Activated CD4-positive, alpha-beta T cell treated with anti-CD3 and anti-CD28 coated beads, Interleukin-2, amount 10 ng/mL, durations not matched to agents 7 days and 5 days (primary cell): ENCODE measurements around the gene GRIP2. TPM values are rescaled to one million over a fixed set of nuclear protein-coding genes. Genes with fewer than 3 reads are reported as not detected.
"Not testable (repeated sequence)": the region's sequence is repeated elsewhere in the genome, so short reads cannot be mapped to it uniquely, and the experiment has no call there.

Source experiments
- CTCF ChIA-PET: fragments of 350-600 bp; sonication (Branson Sonifier 250); formaldehyde crosslinking; loops from one replicate; lab custom pipeline; 2021; ENCODE audit warnings: antibody characterized with exemption; lab: Charles Lee
- POLR2A ChIA-PET: fragments of 350-600 bp; sonication (Branson Sonifier 250); formaldehyde crosslinking; loops from one replicate; lab custom pipeline; 2021; ENCODE audit warnings: antibody characterized with exemption; lab: Charles Lee
- DNase-seq: peaks from one replicate; pipeline ENCODE4 v3.0.0-alpha.2; 2020
- H3K27ac Mint-ChIP-seq: one replicate; pipeline ENCODE4 v1.8.0; 2021; ENCODE audit warnings: mild to moderate bottlenecking, moderate library complexity, mixed read lengths
- H3K27me3 Mint-ChIP-seq: one replicate; pipeline ENCODE4 v1.8.0; 2021; ENCODE audit warnings: mixed read lengths
- H3K36me3 Mint-ChIP-seq: one replicate; pipeline ENCODE4 v1.8.0; 2021; ENCODE audit warnings: low read depth, mixed read lengths
- H3K4me1 Mint-ChIP-seq: one replicate; pipeline ENCODE4 v1.8.0; 2021; ENCODE audit warnings: mixed read lengths
- H3K4me3 Mint-ChIP-seq: one replicate; pipeline ENCODE4 v1.8.0; 2021; ENCODE audit warnings: mild to moderate bottlenecking, moderate library complexity, mixed read lengths
- H3K9me3 Mint-ChIP-seq: one replicate; pipeline ENCODE4 v1.8.0; 2021; ENCODE audit warnings: mixed read lengths
- total RNA-seq, 2 experiments: library from RNA; stranded (reverse); gene quantifications; one replicate each; pipeline ENCODE4 v1.2.3, GENCODE V29; 2021

The GRIP2 gene
- total RNA-seq, 2 experiments from 2014 or later = 0.15 to 0.45 TPM

- POLR2A ChIA-PET = no interaction called here
Measured at GRCh38 chr3:14520149-14520548, 20.0 kb downstream of the GRIP2 start.

GRCh38 chr3:14519406-14519805, 20.7 kb downstream of the GRIP2 start:
- H3K27ac Mint-ChIP-seq = no peak overlapping the region
- ChIA-PET POLR2A (no interaction called here), CTCF (interaction anchor here (0.8 kb wide), 1 partner anchor 10 kb away, joined by 3 read pairs; no protein-coding TSS in a partner anchor)
- H3K4me3 Mint-ChIP-seq = no peak overlapping the region
- no peaks in the 10 kb centered on the region for H3K36me3 Mint-ChIP-seq
- DNase-seq = no peak
- no peaks in the 10 kb centered on the region for H3K4me1 Mint-ChIP-seq
- no peaks in the 10 kb centered on the region for H3K9me3 Mint-ChIP-seq
- H3K27me3 Mint-ChIP-seq = peaks cover 1% of the 10 kb centered on the region

More at GRCh38 chr3:14520149-14520548, 20.0 kb downstream of the GRIP2 start:
- peaks cover 1% of the 10 kb centered on the region for H3K27me3 Mint-ChIP-seq
- no peaks in the 10 kb centered on the region for H3K36me3 Mint-ChIP-seq
- CTCF ChIA-PET = interaction anchor here (0.8 kb wide), 1 partner anchor 11 kb away, joined by 3 read pairs; no protein-coding TSS in a partner anchor
- no peak overlapping the region for H3K27ac Mint-ChIP-seq
- DNase-seq = no peak
- H3K4me3 Mint-ChIP-seq = no peak overlapping the region
- H3K9me3 Mint-ChIP-seq = no peaks in the 10 kb centered on the region
- H3K4me1 Mint-ChIP-seq = no peaks in the 10 kb centered on the region

- H3K4me1 Mint-ChIP-seq = no peaks in the 10 kb centered on the region
- no peaks in the 10 kb centered on the region for H3K36me3 Mint-ChIP-seq
- H3K4me3 Mint-ChIP-seq = no peak overlapping the region
- ChIA-PET POLR2A (no interaction called here), CTCF (no interaction called here)
- H3K9me3 Mint-ChIP-seq = no peaks in the 10 kb centered on the region
- no peak for DNase-seq
- H3K27me3 Mint-ChIP-seq = peaks cover 1% of the 10 kb centered on the region
- H3K27ac Mint-ChIP-seq = no peak overlapping the region
Measured at GRCh38 chr3:14518893-14519292, 21.2 kb downstream of the GRIP2 start.

GRCh38 chr3:14518432-14518802, 21.7 kb downstream of the GRIP2 start:
- no peak for DNase-seq
- CTCF ChIA-PET = no interaction called here

GRCh38 chr3:14517601-14518431, 22.3 kb downstream of the GRIP2 start:
- Mint-ChIP-seq H3K4me1 (no peaks in the 10 kb centered on the region), H3K9me3 (no peaks in the 10 kb centered on the region), H3K27ac (no peak overlapping the region), H3K27me3 (peaks cover 1% of the 10 kb centered on the region), H3K4me3 (no peak overlapping the region), H3K36me3 (no peaks in the 10 kb centered on the region)
- ChIA-PET POLR2A (no interaction called here), CTCF (no interaction called here)
- DNase-seq = no peak

More at GRCh38 chr3:14518432-14518802, 21.7 kb downstream of the GRIP2 start:
- Mint-ChIP-seq H3K27ac (no peak overlapping the region), H3K4me3 (no peak overlapping the region), H3K36me3 (no peaks in the 10 kb centered on the region), H3K27me3 (peaks cover 1% of the 10 kb centered on the region), H3K9me3 (no peaks in the 10 kb centered on the region), H3K4me1 (no peaks in the 10 kb centered on the region)
- POLR2A ChIA-PET = no interaction called here

GRCh38 chr3:14516738-14517345, 23.3 kb downstream of the GRIP2 start:
- DNase-seq = no peak
- no peak overlapping the region for H3K4me3 Mint-ChIP-seq
- CTCF ChIA-PET = interaction anchor here (0.6 kb wide), 2 partner anchors 401 to 432 kb away, joined by 4 read pairs; no protein-coding TSS in a partner anchor

GRCh38 chr3:14515526-14515925, 24.6 kb downstream of the GRIP2 start:
- H3K27me3 Mint-ChIP-seq, H3K9me3 Mint-ChIP-seq, H3K27ac Mint-ChIP-seq, H3K4me3 Mint-ChIP-seq, H3K36me3 Mint-ChIP-seq, H3K4me1 Mint-ChIP-seq, DNase-seq, POLR2A ChIA-PET, CTCF ChIA-PET: not testable (repeated sequence)

More at GRCh38 chr3:14516738-14517345, 23.3 kb downstream of the GRIP2 start:
- no peak overlapping the region for H3K27ac Mint-ChIP-seq
- no peaks in the 10 kb centered on the region for H3K36me3 Mint-ChIP-seq
- POLR2A ChIA-PET = no interaction called here
- H3K4me1 Mint-ChIP-seq = no peaks in the 10 kb centered on the region
- H3K27me3 Mint-ChIP-seq = peaks cover 1% of the 10 kb centered on the region
- no peaks in the 10 kb centered on the region for H3K9me3 Mint-ChIP-seq

GRCh38 chr3:14514323-14514720, 25.8 kb downstream of the GRIP2 start:
- ChIA-PET CTCF (no interaction called here), POLR2A (no interaction called here)
- H3K4me1 Mint-ChIP-seq = no peaks in the 10 kb centered on the region
- H3K4me3 Mint-ChIP-seq = no peak overlapping the region
- no peak overlapping the region for H3K27ac Mint-ChIP-seq
- no peaks in the 10 kb centered on the region for H3K36me3 Mint-ChIP-seq
- H3K27me3 Mint-ChIP-seq = peaks cover 1% of the 10 kb centered on the region
- no peak for DNase-seq
- no peaks in the 10 kb centered on the region for H3K9me3 Mint-ChIP-seq

GRCh38 chr3:14513566-14514322, 26.4 kb downstream of the GRIP2 start:
- ChIA-PET POLR2A (no interaction called here), CTCF (no interaction called here)
- no peaks in the 10 kb centered on the region for H3K36me3 Mint-ChIP-seq
- DNase-seq = no peak
- peaks cover 1% of the 10 kb centered on the region for H3K27me3 Mint-ChIP-seq
- no peaks in the 10 kb centered on the region for H3K9me3 Mint-ChIP-seq
- no peaks in the 10 kb centered on the region for H3K4me1 Mint-ChIP-seq
- H3K27ac Mint-ChIP-seq = no peak overlapping the region
- H3K4me3 Mint-ChIP-seq = no peak overlapping the region

GRCh38 chr3:14512942-14513327, 27.2 kb downstream of the GRIP2 start:
- DNase-seq = no peak
- Mint-ChIP-seq H3K27me3 (peaks cover 1% of the 10 kb centered on the region), H3K9me3 (no peaks in the 10 kb centered on the region), H3K4me3 (no peak overlapping the region), H3K27ac (no peak overlapping the region), H3K36me3 (no peaks in the 10 kb centered on the region), H3K4me1 (no peaks in the 10 kb centered on the region)
- ChIA-PET POLR2A (no interaction called here), CTCF (no interaction called here)

GRCh38 chr3:14512281-14512941, 27.7 kb downstream of the GRIP2 start:
- H3K9me3 Mint-ChIP-seq = no peaks in the 10 kb centered on the region
- H3K4me1 Mint-ChIP-seq = no peaks in the 10 kb centered on the region

GRCh38 chr3:14511623-14512280, 28.4 kb downstream of the GRIP2 start:
- H3K9me3 Mint-ChIP-seq = no peaks in the 10 kb centered on the region
- no peaks in the 10 kb centered on the region for H3K4me1 Mint-ChIP-seq
- ChIA-PET POLR2A (no interaction called here), CTCF (interaction anchor here (0.6 kb wide), 1 partner anchor 74 kb away, joined by 3 read pairs; no protein-coding TSS in a partner anchor)
- no peak for DNase-seq
- peaks cover 1% of the 10 kb centered on the region for H3K27me3 Mint-ChIP-seq
- H3K27ac Mint-ChIP-seq = no peak overlapping the region
- no peaks in the 10 kb centered on the region for H3K36me3 Mint-ChIP-seq
- no peak overlapping the region for H3K4me3 Mint-ChIP-seq

More at GRCh38 chr3:14512281-14512941, 27.7 kb downstream of the GRIP2 start:
- H3K27me3 Mint-ChIP-seq = peaks cover 1% of the 10 kb centered on the region
- ChIA-PET POLR2A (no interaction called here), CTCF (no interaction called here)
- no peak overlapping the region for H3K27ac Mint-ChIP-seq
- no peaks in the 10 kb centered on the region for H3K36me3 Mint-ChIP-seq
- DNase-seq = no peak
- H3K4me3 Mint-ChIP-seq = no peak overlapping the region
